Fibroblast of the conjunctiva (primary cell): ENCODE measurements around the gene SLC25A48.

Source experiments
- DNase-seq: peaks from one replicate; pipeline ENCODE4 v3.0.0-alpha.2; 2010; ENCODE audit warnings: low read depth

The SLC25A48 gene

DNA sequence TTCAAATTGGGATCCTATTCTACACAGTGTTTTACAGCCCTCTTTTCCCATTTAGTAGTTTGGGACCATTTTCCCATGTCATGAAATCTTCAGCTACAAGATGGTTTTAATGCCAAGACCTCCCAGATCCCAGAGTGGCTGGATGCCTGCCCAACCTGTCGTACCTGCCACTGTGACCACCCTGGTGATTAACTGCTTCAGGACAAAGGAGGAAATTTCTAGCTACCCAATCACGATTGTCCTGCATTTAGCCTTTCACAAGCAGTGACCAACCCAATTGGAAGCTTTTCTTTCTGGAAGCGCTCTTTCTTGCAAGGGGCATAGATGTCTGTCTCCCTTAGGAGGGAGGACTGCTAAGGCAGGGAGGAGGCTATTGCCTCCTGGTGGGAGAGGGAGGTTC is 47.4 kb downstream of the SLC25A48 start:
- no peak for DNase-seq

GRCh38 chr5:135883026-135883425 is 48.6 kb downstream of the SLC25A48 start:
- no peak for DNase-seq

DNA sequence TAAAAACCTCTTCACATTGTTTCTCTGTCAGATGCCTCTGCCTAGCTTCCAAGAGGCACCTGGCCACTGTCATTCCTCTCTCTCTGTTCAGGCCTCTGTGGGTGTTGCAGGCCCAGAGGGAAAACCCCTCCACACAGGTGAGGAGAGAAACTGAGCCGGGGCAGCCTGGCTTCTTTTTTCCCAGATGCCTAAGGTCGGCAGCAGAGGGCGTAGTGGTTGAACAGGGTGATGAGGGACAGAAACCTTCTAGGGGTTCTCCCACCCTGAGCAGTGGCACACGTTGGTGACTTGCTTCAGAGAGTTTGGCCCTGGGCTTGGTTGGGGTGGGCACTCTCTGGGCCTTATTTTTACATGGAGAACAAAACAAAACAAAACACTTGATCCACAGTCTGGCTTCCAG is 49.0 kb downstream of the SLC25A48 start:
- DNase-seq: no peak

- DNase-seq: no peak
These were observed 50.6 kb downstream of the SLC25A48 start for GRCh38 chr5:135885031-135885430.

- DNase-seq: no peak
These were observed 51.7 kb downstream of the SLC25A48 start for GRCh38 chr5:135886136-135886535.

DNA sequence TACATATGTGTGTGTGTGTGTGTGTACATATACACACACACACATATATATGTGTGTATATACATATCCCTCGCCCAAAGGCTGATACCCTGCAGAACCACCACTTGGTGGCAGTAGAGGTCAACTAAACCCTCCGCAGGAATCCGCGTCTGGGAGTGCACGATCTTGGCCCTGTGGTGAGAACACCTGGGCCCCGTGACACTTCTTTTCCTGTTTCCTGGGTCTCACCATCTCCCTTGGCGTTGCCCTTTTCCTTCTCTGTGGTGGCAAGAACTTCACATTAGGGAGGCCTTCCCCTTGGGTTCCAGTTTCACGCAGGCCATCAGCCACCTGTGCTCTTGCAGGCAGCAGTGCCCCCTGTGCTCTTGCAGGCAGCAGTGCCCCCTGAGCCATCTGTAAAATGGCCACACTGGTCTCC is 53.0 kb downstream of the SLC25A48 start:
- peak; percentile 32 for DNase-seq

DNA sequence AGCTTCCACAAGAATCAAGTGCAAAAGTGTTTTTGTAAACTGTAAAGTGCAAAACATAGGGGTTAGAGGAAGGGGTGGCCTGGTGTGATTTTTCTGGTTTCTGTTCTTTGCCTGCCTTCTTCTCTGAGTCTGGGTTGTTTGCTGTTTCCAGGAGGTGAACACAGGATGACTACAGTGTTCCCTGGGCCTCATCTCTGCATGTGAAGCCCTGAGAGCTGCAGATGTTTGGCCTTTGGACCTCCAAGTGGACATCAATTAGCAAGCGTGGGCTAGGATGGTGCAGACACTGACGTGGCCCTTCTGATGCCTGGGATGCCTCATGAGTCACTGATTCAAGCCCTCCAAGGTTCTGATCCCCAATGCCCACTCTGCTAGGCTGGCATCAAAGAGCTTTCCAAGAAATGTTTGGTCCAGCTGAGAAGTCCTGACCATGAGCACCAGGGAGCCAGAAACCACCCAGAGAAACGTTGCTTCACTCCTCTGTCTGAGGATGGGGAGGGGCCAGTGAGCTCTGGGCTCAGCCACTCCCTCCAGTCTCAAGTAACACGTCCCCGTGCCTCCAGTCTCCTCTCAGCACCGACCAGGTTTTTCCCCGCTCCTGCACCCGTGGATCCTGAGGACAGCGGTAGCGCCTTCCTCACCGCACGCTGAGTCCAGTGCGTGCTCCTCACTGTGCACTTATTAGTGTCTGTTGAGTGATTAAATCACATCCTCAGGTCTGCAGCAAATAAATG is 53.6 kb downstream of the SLC25A48 start:
- no peak for DNase-seq

GRCh38 chr5:135890296-135890695 is 55.8 kb downstream of the SLC25A48 start:
- DNase-seq: no peak

DNA sequence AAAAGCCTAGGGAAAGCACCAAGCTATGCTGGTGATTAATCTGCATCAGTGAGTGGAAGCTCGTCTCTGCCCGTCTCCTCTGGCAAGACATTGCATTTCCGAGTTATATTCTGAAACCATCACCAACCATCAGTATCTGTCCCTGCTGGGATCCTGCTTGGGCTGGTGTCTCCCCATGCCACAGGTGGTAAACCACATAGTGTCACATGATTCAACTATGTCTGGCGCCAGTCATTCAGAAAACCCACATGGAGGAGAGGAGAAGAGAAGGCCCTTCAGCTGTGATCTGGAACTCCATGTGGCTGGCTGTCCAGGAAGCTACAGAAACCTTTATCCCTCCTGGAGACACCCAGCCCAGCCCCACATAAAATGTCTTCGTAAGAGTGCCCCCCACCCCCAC is 56.4 kb downstream of the SLC25A48 start:
- no peak for DNase-seq

GRCh38 chr5:135891268-135891667 is 56.8 kb downstream of the SLC25A48 start:
- DNase-seq: no peak

GRCh38 chr5:135891791-135892190 is 57.3 kb downstream of the SLC25A48 start:
- no peak for DNase-seq

GRCh38 chr5:135894276-135894675 is 59.8 kb downstream of the SLC25A48 start:
- DNase-seq: no peak

- no peak for DNase-seq
These were observed 60.3 kb downstream of the SLC25A48 start for GRCh38 chr5:135894789-135895188.

DNA sequence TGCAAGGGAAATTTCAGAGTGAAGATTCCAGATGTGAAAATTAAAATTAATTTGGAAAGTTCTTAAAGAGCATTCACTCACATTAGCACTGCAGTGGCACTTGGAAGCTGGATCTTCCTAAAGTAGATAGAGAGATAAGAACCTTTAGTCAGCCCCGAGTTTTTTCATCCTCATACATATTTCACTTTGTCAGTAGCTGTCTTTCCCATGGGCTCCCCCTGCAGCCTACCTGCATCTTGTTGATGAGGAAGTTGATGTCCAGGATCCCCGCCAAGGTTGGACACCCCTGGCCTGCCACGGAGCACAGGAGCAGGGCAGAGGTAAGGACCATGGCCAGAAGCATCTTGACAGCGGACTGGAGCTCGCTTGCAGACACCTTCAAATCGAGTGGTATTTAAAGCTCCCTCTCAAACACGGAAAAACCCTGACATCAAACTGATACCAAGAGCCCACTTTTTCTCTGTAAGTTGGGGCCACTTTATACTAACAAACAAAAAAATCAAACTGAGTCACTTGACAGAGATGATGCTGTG is 61.1 kb downstream of the SLC25A48 start, which contains the start of gene IL9:
IL9 (minus strand) TSS at position 368 of the 533 bp plus-strand sequence; CDS start at position 343, 25 bp downstream.
- DNase-seq: no peak

DNA sequence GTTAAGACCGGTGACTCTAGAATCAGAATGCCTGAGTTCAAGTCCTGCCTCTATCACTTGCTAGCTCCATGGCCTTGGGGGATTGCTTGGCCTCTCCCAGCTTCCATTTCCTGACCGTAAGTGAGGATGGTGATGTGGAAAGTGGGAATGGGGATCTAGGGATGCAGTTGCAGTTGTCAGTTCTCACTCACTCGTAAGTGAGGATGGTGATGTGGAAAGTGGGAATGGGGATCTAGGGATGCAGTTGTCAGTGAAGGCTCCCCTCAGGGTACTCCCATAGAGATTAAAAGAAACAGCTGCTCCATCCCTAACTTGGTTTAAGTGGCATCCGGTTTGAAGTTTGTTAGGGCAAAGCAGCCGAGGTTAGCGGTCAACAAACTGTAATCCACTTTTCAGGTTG is 64.2 kb downstream of the SLC25A48 start:
- DNase-seq: no peak

DNA sequence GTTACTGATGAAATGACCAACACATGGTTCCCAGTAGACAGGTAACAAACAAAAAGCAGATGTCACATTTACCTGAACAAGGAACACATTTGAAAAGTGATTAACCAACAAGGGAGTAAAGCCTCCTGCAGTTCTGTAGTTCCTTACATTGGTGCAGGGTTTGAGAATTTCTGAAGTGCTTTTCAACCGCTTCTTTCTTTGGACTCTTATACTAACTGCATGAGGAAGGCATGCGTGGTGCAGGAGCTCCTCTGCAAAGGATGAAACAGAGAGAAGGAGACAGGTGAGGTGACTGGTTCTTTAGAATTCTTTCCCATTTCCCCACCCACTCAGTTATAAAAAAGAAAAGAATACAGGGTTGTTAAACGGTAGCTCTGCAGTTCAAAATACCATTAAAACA is 65.8 kb downstream of the SLC25A48 start:
- no peak for DNase-seq

DNA sequence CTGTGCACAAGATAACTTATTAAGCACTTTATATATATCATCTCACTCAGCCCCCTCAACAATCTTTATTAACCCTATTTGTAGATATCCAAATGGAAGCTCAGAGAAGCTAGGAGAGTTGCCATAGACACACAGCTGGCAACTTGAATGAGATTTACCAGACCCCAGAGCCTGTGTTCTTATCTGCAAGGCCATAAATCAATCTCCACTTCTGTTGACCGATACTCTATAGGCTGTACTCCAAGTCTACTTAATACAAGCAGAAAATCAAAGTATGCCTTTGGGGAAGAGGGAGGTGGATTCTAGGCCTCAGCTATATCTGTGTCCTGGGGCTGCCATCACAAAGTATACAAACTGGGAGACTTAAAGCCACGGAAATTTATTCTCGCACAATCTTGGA is 67.2 kb downstream of the SLC25A48 start:
- DNase-seq: no peak

- DNase-seq: no peak
These were observed 70.7 kb downstream of the SLC25A48 start for GRCh38 chr5:135905144-135905543.

DNA sequence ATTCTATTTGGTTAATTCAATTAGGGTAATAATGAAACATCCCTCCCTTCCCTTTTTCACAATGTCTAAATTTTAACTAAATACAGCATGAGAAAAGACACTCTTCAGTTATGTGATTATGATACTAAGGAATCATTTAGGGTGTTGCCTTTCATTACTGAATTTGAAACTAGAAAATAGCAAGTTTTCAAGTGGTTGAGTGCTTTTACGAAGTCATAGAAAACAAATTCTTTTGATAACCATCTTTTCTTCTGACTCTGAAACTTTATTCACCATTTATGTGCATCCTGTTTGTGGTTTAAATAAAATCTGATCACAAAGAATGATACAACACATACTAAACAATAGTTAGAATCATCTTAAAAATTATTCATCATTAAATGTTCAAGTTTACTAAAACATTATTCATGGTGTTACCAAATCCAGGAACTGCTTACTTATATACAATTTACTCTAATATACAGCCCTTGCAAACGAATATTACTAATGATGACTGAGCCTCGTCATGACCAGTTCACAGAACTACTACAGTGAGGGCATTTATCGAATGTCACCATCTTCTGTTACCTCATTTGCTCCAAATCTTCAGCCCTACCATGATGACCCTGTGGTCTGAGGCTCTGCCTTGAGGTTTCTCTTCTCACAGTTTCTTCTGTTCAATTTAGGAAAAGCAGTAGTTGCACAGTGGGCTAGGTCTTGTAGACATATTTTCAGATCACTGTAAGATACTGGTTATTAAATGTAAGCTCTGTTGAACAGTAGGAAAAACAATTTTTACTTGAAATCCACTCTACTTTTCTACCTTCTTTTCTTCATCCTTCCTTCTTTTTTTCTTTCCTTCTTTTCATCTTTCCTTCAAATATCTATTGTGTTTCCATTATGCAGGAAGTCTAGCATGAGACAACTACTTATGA is 79.5 kb downstream of the SLC25A48 start:
- DNase-seq: no peak

GRCh38 chr5:135915466-135916001 is 81.1 kb downstream of the SLC25A48 start:
- no peak for DNase-seq

DNA sequence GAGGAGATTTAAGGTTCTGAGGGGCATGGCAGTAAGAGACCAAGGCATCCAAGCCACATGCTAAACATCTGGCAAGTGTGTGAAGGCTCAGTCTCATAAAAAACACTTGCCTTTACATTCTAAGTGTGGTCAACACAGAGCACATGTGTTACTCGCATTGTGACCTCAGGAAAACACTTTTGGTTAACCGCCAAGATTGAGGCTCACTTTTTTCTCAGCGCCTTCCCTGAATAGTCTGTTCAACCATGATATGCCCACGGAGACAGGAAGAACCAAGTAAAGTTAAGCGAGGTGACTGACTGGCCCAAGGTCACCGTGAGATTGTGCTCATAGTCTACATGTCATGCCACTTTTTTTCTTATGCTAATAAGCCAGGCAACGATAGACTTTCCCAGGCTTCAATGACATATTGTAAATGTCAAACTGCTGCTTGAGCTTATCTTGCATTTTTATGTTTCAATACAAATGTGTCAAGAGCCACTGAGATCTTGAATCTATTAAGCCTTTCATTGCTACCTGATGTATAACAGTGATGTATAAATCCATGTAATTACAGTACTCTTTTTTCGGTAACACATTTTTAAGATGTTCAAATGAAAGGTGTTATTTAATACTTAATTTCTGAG is 82.3 kb downstream of the SLC25A48 start:
- no peak for DNase-seq

GRCh38 chr5:135920199-135920598 is 85.7 kb downstream of the SLC25A48 start:
- no peak for DNase-seq
